Measurements from ENCODE around the gene ABCC4. TPM values are rescaled to one million over a fixed set of nuclear protein-coding genes. Genes with fewer than 3 reads are reported as not detected.

Gene ABCC4
- total RNA-seq, 1 experiment from 2014 or later: 52.0 TPM

- DNase-seq (ENCODE audit: low spot score): no peak
- intact Hi-C loops (cut with micrococcal nuclease; ENCODE audit: unreplicated experiment): no loop called here
- Histone ChIP-seq H3K9me3 (ENCODE audit: low read depth, low read length, poor library complexity, severe bottlenecking) (no peaks in the 10 kb centered on the region), H3K36me3 (ENCODE audit: insufficient read depth, low read length, poor library complexity, severe bottlenecking) (no peaks in the 10 kb centered on the region), H3K27me3 (replicated peaks; ENCODE audit: insufficient read depth, low read depth, low read length, poor library complexity) (peaks cover 7% of the 10 kb centered on the region), H3K27ac (ENCODE audit: low read depth, low read length, poor library complexity, severe bottlenecking) (no peak overlapping the region), H3K4me1 (ENCODE audit: insufficient read depth, low read length, poor library complexity, severe bottlenecking) (no peaks in the 10 kb centered on the region), H3K4me3 (ENCODE audit: low read depth, low read length, poor library complexity, severe bottlenecking) (no peak overlapping the region)
- CTCF ChIA-PET: no interaction called here
- no TSS peak for BruUV-seq (replicated peaks)
- TF ChIP-seq EZH2 (IDR thresholded peaks at IDR 0.05; ENCODE audit: borderline replicate concordance, low read depth, low read length, poor library complexity, severe bottlenecking): no peak
- TF ChIP-seq CTCF (conservative IDR thresholded peaks at IDR 0.05; ENCODE audit: low read depth, low read length): no peak
- POLR2A ChIA-PET (ENCODE audit: low non-redundant PET): no interaction called here
These were observed 313.4 kb downstream of the ABCC4 start for GRCh38 chr13:94987869-94988268.

GRCh38 chr13:94987081-94987480 is 314.2 kb downstream of the ABCC4 start:
- no peaks in the 10 kb centered on the region for H3K9me3 ChIP-seq (ENCODE audit: low read depth, low read length, poor library complexity, severe bottlenecking)
- intact Hi-C loops (cut with micrococcal nuclease; ENCODE audit: unreplicated experiment): no loop called here
- BruUV-seq (replicated peaks): no TSS peak
- no peaks in the 10 kb centered on the region for H3K4me1 ChIP-seq (ENCODE audit: insufficient read depth, low read length, poor library complexity, severe bottlenecking)
- H3K4me3 ChIP-seq (ENCODE audit: low read depth, low read length, poor library complexity, severe bottlenecking): no peak overlapping the region
- no peaks in the 10 kb centered on the region for H3K36me3 ChIP-seq (ENCODE audit: insufficient read depth, low read length, poor library complexity, severe bottlenecking)
- POLR2A ChIA-PET (ENCODE audit: low non-redundant PET): no interaction called here
- CTCF ChIA-PET: no interaction called here
- no peak overlapping the region for H3K27ac ChIP-seq (ENCODE audit: low read depth, low read length, poor library complexity, severe bottlenecking)
- TF ChIP-seq CTCF (conservative IDR thresholded peaks at IDR 0.05; ENCODE audit: low read depth, low read length): no peak
- TF ChIP-seq EZH2 (IDR thresholded peaks at IDR 0.05; ENCODE audit: borderline replicate concordance, low read depth, low read length, poor library complexity, severe bottlenecking): no peak
- DNase-seq (ENCODE audit: low spot score): no peak
- peaks cover 7% of the 10 kb centered on the region for H3K27me3 ChIP-seq (replicated peaks; ENCODE audit: insufficient read depth, low read depth, low read length, poor library complexity)

- TF ChIP-seq EZH2 (IDR thresholded peaks at IDR 0.05; ENCODE audit: borderline replicate concordance, low read depth, low read length, poor library complexity, severe bottlenecking): no peak
- no peak for TF ChIP-seq CTCF (conservative IDR thresholded peaks at IDR 0.05; ENCODE audit: low read depth, low read length)
- POLR2A ChIA-PET (ENCODE audit: low non-redundant PET): no interaction called here
- peak; percentile 22 for DNase-seq (ENCODE audit: low spot score)
- H3K27me3 ChIP-seq (replicated peaks; ENCODE audit: insufficient read depth, low read depth, low read length, poor library complexity): no peaks in the 10 kb centered on the region
- H3K27ac ChIP-seq (ENCODE audit: low read depth, low read length, poor library complexity, severe bottlenecking): no peak overlapping the region
- no peaks in the 10 kb centered on the region for H3K4me1 ChIP-seq (ENCODE audit: insufficient read depth, low read length, poor library complexity, severe bottlenecking)
- no peak overlapping the region for H3K4me3 ChIP-seq (ENCODE audit: low read depth, low read length, poor library complexity, severe bottlenecking)
- H3K9me3 ChIP-seq (ENCODE audit: low read depth, low read length, poor library complexity, severe bottlenecking): no peaks in the 10 kb centered on the region
- no TSS peak for BruUV-seq (replicated peaks)
- CTCF ChIA-PET: no interaction called here
- H3K36me3 ChIP-seq (ENCODE audit: insufficient read depth, low read length, poor library complexity, severe bottlenecking): no peaks in the 10 kb centered on the region
- intact Hi-C loops (cut with micrococcal nuclease; ENCODE audit: unreplicated experiment): no loop called here
These were observed 316.3 kb downstream of the ABCC4 start for GRCh38 chr13:94984958-94985357.

All from A673 (cell line).